ENCODE data around the gene FAHD1. TPM values are rescaled to one million over a fixed set of nuclear protein-coding genes. Genes with fewer than 3 reads are reported as not detected.

The FAHD1 gene
- total RNA-seq (10 to 100 TPM; 71.9 to 84.2 TPM), polyA plus RNA-seq (10 to 100 TPM; 42.7 to 50.9 TPM)

GRCh38 chr16:1826691-1827573, at the start of gene FAHD1, which contains the start of gene HAGH:
Gene FAHD1, plus strand, starts transcription at chr16:1827206. Its CDS starts 33 bp downstream, at chr16:1827239.
Gene HAGH, minus strand, starts transcription at chr16:1826825. Its CDS starts 38 bp downstream, at chr16:1826787.
- Histone ChIP-seq H3K9ac (ENCODE audit: low read depth in 1 of 2, low read length in 2 of 2) (peak within 1 kb of the TSS; percentile 77 to 83), H3K36me3 (ENCODE audit: control insufficient read depth in 4 of 4, insufficient read depth in 3 of 4, low read depth in 1 of 4, low read length in 3 of 4) (peaks cover 4 to 8% (median 7%) of the 10 kb centered on the region in 4 donors), H3K9me3 (ENCODE audit: control insufficient read depth in 4 of 4, low read length in 3 of 4) (no peaks in the 10 kb centered on the region), H3K4me1 (ENCODE audit: control insufficient read depth in 4 of 4, insufficient read depth in 4 of 4, low read length in 3 of 4) (peaks cover 18 to 82% (median 65%) of the 10 kb centered on the region in 4 donors), H3K27me3 (ENCODE audit: control insufficient read depth in 4 of 4, insufficient read depth in 4 of 4, low read length in 3 of 4) (no peaks in the 10 kb centered on the region), H3K27ac (ENCODE audit: low read depth in 1 of 2, low read length in 2 of 2) (peak within 1 kb of the TSS; percentile 83 to 94), H3K4me3 (ENCODE audit: low read depth in 1 of 3, low read length in 3 of 3) (peak within 1 kb of the TSS; percentile 77 to 91 (median 82))
- under 1% methylated on average over 104 of the region's 104 CpGs for WGBS
- DNase-seq (ENCODE audit: low spot score) = peak; percentile 97
- TF ChIP-seq TAF1 (conservative IDR thresholded peaks at IDR 0.05) (no peak), EGR1 (IDR thresholded peaks at IDR 0.05; ENCODE audit: low read depth in 2 of 2) (no peak), JUND (IDR thresholded peaks at IDR 0.05) (no peak), MAX (IDR thresholded peaks at IDR 0.05) (peak; percentile 65), RXRA (IDR thresholded peaks at IDR 0.05) (no peak), FOXA2 (IDR thresholded peaks at IDR 0.05) (no peak), HNF4G (IDR thresholded peaks at IDR 0.05) (no peak), ZBTB33 (IDR thresholded peaks at IDR 0.05) (peak; percentile 40), NR2F2 (IDR thresholded peaks at IDR 0.05) (no peak), GABPA (IDR thresholded peaks at IDR 0.05 in 1 of 2, conservative IDR thresholded peaks at IDR 0.05 in 1 of 2) (peak in 1 of 2 donors; percentile 38), ATF3 (IDR thresholded peaks at IDR 0.05) (no peak), CTCF (IDR thresholded peaks at IDR 0.05; ENCODE audit: low read depth, low read length, missing input control) (no peak), SP1 (IDR thresholded peaks at IDR 0.05) (peak; percentile 85), FOXA1 (IDR thresholded peaks at IDR 0.05) (no peak), RAD21 (IDR thresholded peaks at IDR 0.05) (no peak), REST (IDR thresholded peaks at IDR 0.05) (peak; percentile 54), YY1 (IDR thresholded peaks at IDR 0.05) (peak; percentile 98), HNF4A (conservative IDR thresholded peaks at IDR 0.05) (no peak)

All from liver (tissue), 9 donors.